Measurements from ENCODE around the gene MFSD8.

DNA sequence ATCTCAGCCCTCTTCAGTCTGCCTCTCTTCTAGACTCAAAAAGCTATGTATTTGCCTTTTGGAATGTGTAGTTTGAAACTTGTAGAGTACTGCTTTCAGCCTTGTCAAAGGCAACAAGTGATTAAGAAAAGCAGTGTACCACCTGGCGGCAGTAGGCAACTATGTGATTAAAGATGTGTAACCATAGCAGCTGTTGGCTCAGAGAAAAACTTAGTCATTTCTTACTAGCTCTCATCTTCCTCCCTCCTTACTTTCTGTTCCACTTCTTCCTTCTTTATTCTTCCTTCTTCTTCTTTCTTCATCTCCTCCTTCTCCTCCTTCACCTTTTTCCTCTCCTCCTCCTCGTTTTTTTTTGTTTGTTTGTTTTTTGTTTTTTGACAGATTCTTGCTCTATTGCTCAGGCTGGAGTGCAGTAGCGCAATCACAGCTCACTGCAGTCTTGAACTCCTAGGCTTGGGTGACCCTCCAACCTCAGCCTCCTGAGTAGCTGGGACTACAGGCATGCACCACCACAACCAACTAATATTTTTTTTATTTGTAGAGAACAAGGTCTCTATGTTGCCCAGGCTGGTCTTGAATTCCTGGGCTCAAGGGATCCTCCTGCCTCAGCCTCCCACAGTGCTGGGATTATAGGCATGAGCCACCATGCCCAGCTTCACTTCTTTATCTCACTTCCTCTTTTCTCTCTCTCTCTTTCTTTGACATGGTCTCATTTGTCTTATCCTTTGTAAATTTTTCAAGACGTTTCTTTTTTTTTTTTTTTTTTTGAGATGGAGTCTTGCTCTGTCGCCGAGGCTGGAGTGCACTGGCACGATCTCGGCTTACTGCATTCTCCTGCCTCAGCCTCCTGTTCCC, 32.8 kb upstream of the MFSD8 start:
- TF ChIP-seq, protein P1, sequence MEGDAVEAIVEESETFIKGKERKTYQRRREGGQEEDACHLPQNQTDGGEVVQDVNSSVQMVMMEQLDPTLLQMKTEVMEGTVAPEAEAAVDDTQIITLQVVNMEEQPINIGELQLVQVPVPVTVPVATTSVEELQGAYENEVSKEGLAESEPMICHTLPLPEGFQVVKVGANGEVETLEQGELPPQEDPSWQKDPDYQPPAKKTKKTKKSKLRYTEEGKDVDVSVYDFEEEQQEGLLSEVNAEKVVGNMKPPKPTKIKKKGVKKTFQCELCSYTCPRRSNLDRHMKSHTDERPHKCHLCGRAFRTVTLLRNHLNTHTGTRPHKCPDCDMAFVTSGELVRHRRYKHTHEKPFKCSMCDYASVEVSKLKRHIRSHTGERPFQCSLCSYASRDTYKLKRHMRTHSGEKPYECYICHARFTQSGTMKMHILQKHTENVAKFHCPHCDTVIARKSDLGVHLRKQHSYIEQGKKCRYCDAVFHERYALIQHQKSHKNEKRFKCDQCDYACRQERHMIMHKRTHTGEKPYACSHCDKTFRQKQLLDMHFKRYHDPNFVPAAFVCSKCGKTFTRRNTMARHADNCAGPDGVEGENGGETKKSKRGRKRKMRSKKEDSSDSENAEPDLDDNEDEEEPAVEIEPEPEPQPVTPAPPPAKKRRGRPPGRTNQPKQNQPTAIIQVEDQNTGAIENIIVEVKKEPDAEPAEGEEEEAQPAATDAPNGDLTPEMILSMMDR (conservative IDR thresholded peaks at IDR 0.05), result no peak
- no peak for TF ChIP-seq ZFX (IDR thresholded peaks at IDR 0.05)
